ENCODE results near the gene KCNJ14. TPM values are rescaled to one million over a fixed set of nuclear protein-coding genes. Genes with fewer than 3 reads are reported as not detected.

KCNJ14 gene
- total and polyA plus RNA-seq, 2 of the 8 experiments (the other 6 are each of a cell fraction or from before 2014, with no cell fraction given): 0.45 to 0.89 TPM

- H3K79me1 ChIP-seq (ENCODE audit: low read depth, low read length): no peaks in the 10 kb centered on the region; the same call in 1 of the 2 replicates
- WGBS, 2 experiments (ENCODE audit: extremely low coverage in 1 of 2, insufficient coverage in 1 of 2, insufficient read length in 1 of 2, insufficient replicate concordance in 2 of 2, low coverage in 1 of 2, low lambda C conversion rate in 2 of 2, missing lambda C conversion rate in 1 of 2): 96% methylated on average over 21 of the region's 22 CpGs; no CpG with 5 or more reads in 1 of the 2 experiments
- H3K79me2 ChIP-seq (ENCODE audit: control insufficient read depth in 1 of 2, insufficient read depth in 2 of 2, low read length in 2 of 2): no peaks in the 10 kb centered on the region
- no peak overlapping the region for H2BK20ac ChIP-seq (ENCODE audit: low read length)
- H4K5ac ChIP-seq (ENCODE audit: insufficient read length, low read depth, low read length): no peak overlapping the region
- no peak overlapping the region for H4K8ac ChIP-seq (ENCODE audit: extremely low read depth, insufficient read depth, low read length)
- no peak overlapping the region for H2BK12ac ChIP-seq (ENCODE audit: low read depth, low read length)
- peaks cover 25 to 65% (median 50%) of the 10 kb centered on the region in 4 experiments for H3K36me3 ChIP-seq (ENCODE audit: control insufficient read depth in 2 of 4, insufficient read depth in 4 of 4, low read length in 3 of 4)
- H2AFZ ChIP-seq (ENCODE audit: low read length): no peak overlapping the region
- H4K91ac ChIP-seq (replicated peaks; ENCODE audit: insufficient read length, low read length): no peak overlapping the region
- H4K20me1 ChIP-seq (replicated peaks in 1 of 2; ENCODE audit: control insufficient read depth in 1 of 2, insufficient read depth in 2 of 2, low read length in 2 of 2): peaks cover 15 to 16% of the 10 kb centered on the region in 2 experiments
- H3K23ac ChIP-seq (ENCODE audit: insufficient read length): no peak overlapping the region
- H3K18ac ChIP-seq (ENCODE audit: extremely low read depth, low read length): no peak overlapping the region
- H3K4me1 ChIP-seq (replicated peaks in 1 of 4; ENCODE audit: control insufficient read depth in 3 of 4, insufficient read depth in 4 of 4, low read length in 3 of 4): 0 out of 7 replicates have a peak, but pooled peaks cover 0 to 1% (median 0%) of the 10 kb centered on the region in 4 experiments
- CTCF ChIA-PET (ENCODE audit: partially characterized antibody): no interaction called here
- H3K23me2 ChIP-seq (ENCODE audit: low read depth, low read length): peaks cover 2% of the 10 kb centered on the region; the same call in 1 of the 2 replicates
- H3K4me2 ChIP-seq (ENCODE audit: insufficient read depth in 1 of 2, low read depth in 2 of 2, low read length in 2 of 2): no peak overlapping the region
- H3K9me3 ChIP-seq (ENCODE audit: insufficient read depth in 2 of 2, low read depth in 1 of 2, low read length in 1 of 2): no peaks in the 10 kb centered on the region
- POLR2A ChIA-PET (ENCODE audit: partially characterized antibody): interaction anchor here (1.0 to 11.4 kb wide), 5 partner anchors 7 to 133 kb away, joined by 3 to 176 read pairs (median 6); no protein-coding TSS in a partner anchor
- no peak overlapping the region for H2AK5ac ChIP-seq (ENCODE audit: low read depth, low read length)
- H3K14ac ChIP-seq (ENCODE audit: insufficient read length): no peak overlapping the region
- no peak overlapping the region for H2BK5ac ChIP-seq (ENCODE audit: low read depth, low read length)
- no peak overlapping the region for H3K27ac ChIP-seq (ENCODE audit: low read depth, low read length)
- no peak overlapping the region for H3K56ac ChIP-seq (replicated peaks; ENCODE audit: insufficient read length, low read depth, low read length)
- H2BK15ac ChIP-seq (ENCODE audit: low read length): no peak overlapping the region
- H3K4me3 ChIP-seq (ENCODE audit: extremely low read depth in 1 of 4, insufficient read depth in 2 of 4, low read depth in 3 of 4, low read length in 4 of 4): no peak overlapping the region
- FAIRE-seq (no peak), DNase-seq (ENCODE audit: low read depth in 1 of 2, low spot score in 2 of 2) (no peak)
- H3K4ac ChIP-seq (replicated peaks; ENCODE audit: insufficient read length, low read depth, low read length): no peak overlapping the region
- H3K9ac ChIP-seq (replicated peaks in 1 of 4; ENCODE audit: extremely low read depth in 1 of 4, low read depth in 3 of 4, low read length in 3 of 4): no peak overlapping the region
- TF ChIP-seq, protein P1, sequence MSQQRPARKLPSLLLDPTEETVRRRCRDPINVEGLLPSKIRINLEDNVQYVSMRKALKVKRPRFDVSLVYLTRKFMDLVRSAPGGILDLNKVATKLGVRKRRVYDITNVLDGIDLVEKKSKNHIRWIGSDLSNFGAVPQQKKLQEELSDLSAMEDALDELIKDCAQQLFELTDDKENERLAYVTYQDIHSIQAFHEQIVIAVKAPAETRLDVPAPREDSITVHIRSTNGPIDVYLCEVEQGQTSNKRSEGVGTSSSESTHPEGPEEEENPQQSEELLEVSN (IDR thresholded peaks at IDR 0.05): no peak
- TF ChIP-seq MAFK (IDR thresholded peaks at IDR 0.05; ENCODE audit: low read depth, low read length) (no peak), SAP30 (IDR thresholded peaks at IDR 0.05; ENCODE audit: insufficient read depth, insufficient replicate concordance, low read length) (no peak), SUZ12 (IDR thresholded peaks at IDR 0.05; ENCODE audit: low read length) (no peak), JUND (IDR thresholded peaks at IDR 0.05; ENCODE audit: low read length) (no peak), YY1 (IDR thresholded peaks at IDR 0.05; ENCODE audit: low read depth, low read length) (no peak), TBP (IDR thresholded peaks at IDR 0.05; ENCODE audit: low read depth, low read length) (no peak), SRF (IDR thresholded peaks at IDR 0.05; ENCODE audit: low read depth, low read length) (no peak), NANOG (IDR thresholded peaks at IDR 0.05; ENCODE audit: insufficient read depth, low read depth, low read length, poor library complexity, severe bottlenecking) (no peak), KDM1A (IDR thresholded peaks at IDR 0.05; ENCODE audit: borderline replicate concordance, low read length) (no peak), SP2 (IDR thresholded peaks at IDR 0.05; ENCODE audit: low read length) (no peak)
- no peak overlapping the region for H2BK120ac ChIP-seq (replicated peaks; ENCODE audit: low read depth, low read length)
- H3K27me3 ChIP-seq (replicated peaks in 1 of 4; ENCODE audit: control insufficient read depth in 3 of 4, extremely low read depth in 1 of 4, insufficient read depth in 3 of 4, low read length in 3 of 4): no peaks in the 10 kb centered on the region
These were observed 22.4 kb downstream of the KCNJ14 start for GRCh38 chr19:48477698-48478338.

All from H1 (cell line).